Neural progenitor cell (in vitro differentiated cells): ENCODE data around the gene SEC22A. TPM values are rescaled to one million over a fixed set of nuclear protein-coding genes. Genes with fewer than 3 reads are reported as not detected.

Experiments used
- DNase-seq: peaks from one replicate; pipeline ENCODE4 v3.0.0-alpha.2; 2016; ENCODE audit warnings: low spot score
- H2AFZ ChIP-seq: fragments of 200-600 bp; sonication (generic); replicated peaks from 2 replicates; pipeline ENCODE4 v1.6.1; 2016; ENCODE audit warnings: antibody characterized with exemption
- H3F3A ChIP-seq: fragments of 200-600 bp; sonication (generic); 2 replicates; pipeline ENCODE4 v1.6.1; 2016; ENCODE audit warnings: antibody characterized with exemption, low read depth
- H3K27ac ChIP-seq: fragments of 200-600 bp; sonication (generic); 2 replicates; pipeline ENCODE4 v1.5.1; 2016; ENCODE audit warnings: mild to moderate bottlenecking
- H3K27me3 ChIP-seq: fragments of 200-600 bp; sonication (generic); 2 replicates; pipeline ENCODE4 v1.6.1; 2016; ENCODE audit warnings: mild to moderate bottlenecking, moderate library complexity
- H3K36me3 ChIP-seq: fragments of 200-600 bp; sonication (generic); 2 replicates; pipeline ENCODE4 v1.5.1; 2016
- H3K4me1 ChIP-seq: fragments of 200-600 bp; sonication (generic); 2 replicates; pipeline ENCODE4 v1.6.1; 2016; ENCODE audit warnings: mixed run types
- H3K4me2 ChIP-seq: fragments of 200-600 bp; sonication (generic); 2 replicates; pipeline ENCODE4 v1.6.1; 2016
- H3K4me3 ChIP-seq: fragments of 200-600 bp; sonication (generic); 2 replicates; pipeline ENCODE4 v1.5.1; 2016
- H3K79me2 ChIP-seq: fragments of 200-600 bp; sonication (generic); 2 replicates; pipeline ENCODE4 v1.6.1; 2016; ENCODE audit warnings: low read depth
- H3K9ac ChIP-seq: fragments of 200-600 bp; sonication (generic); 2 replicates; pipeline ENCODE4 v1.6.1; 2016
- H3K9me3 ChIP-seq: fragments of 200-600 bp; sonication (generic); 2 replicates; pipeline ENCODE4 v1.5.1; 2016; ENCODE audit warnings: low read depth
- H4K20me1 ChIP-seq: fragments of 200-600 bp; sonication (generic); 2 replicates; pipeline ENCODE4 v1.6.1; 2016; ENCODE audit warnings: low read depth
- H3K27ac Mint-ChIP-seq: 3 replicates; pipeline ENCODE4 v1.8.0; 2021; ENCODE audit warnings: mixed read lengths
- H3K27me3 Mint-ChIP-seq: 2 replicates; pipeline ENCODE4 v1.8.0; 2022; ENCODE audit warnings: low read depth, mild to moderate bottlenecking, inconsistent platforms, moderate library complexity, mixed read lengths; ENCODE audit not compliant: insufficient read depth
- H3K36me3 Mint-ChIP-seq: 3 replicates; pipeline ENCODE4 v1.8.0; 2021; ENCODE audit warnings: mixed read lengths
- H3K4me1 Mint-ChIP-seq: 3 replicates; pipeline ENCODE4 v1.8.0; 2021; ENCODE audit warnings: mixed read lengths
- H3K4me3 Mint-ChIP-seq: 3 replicates; pipeline ENCODE4 v1.8.0; 2021; ENCODE audit warnings: mild to moderate bottlenecking, moderate library complexity, mixed read lengths
- H3K9me3 Mint-ChIP-seq: 3 replicates; pipeline ENCODE4 v1.8.0; 2020; ENCODE audit warnings: mixed read lengths
- CTCF ChIP-seq: fragments of 200-600 bp; sonication (generic); IDR thresholded peaks from 2 replicates; pipeline ENCODE4 v1.5.1; 2017; ENCODE audit warnings: antibody characterized with exemption, mild to moderate bottlenecking
- EZH2 ChIP-seq: fragments of 200-600 bp; sonication (generic); IDR thresholded peaks from 2 replicates; pipeline ENCODE4 v1.6.1; 2017; ENCODE audit warnings: antibody characterized with exemption, mild to moderate bottlenecking, moderate library complexity
- EZH2phosphoT487 ChIP-seq: fragments of 200-600 bp; sonication (generic); IDR thresholded peaks from 2 replicates; pipeline ENCODE4 v1.6.1; 2017; ENCODE audit warnings: antibody characterized with exemption
- total RNA-seq: library from RNA; depleted of rRNA; stranded (reverse); fragments of >200 nt; gene quantifications from 2 replicates; pipeline ENCODE4 v1.2.3, GENCODE V29; 2015; ENCODE audit warnings: low replicate concordance

SEC22A gene
- total RNA-seq, 1 donor from 2014 or later, result 26.4 TPM

- TF ChIP-seq CTCF (no peak), EZH2phosphoT487 (no peak), EZH2 (no peak)
- Histone ChIP-seq H3F3A (no peaks in the 10 kb centered on the region), H3K9ac (no peak overlapping the region), H2AFZ (no peak overlapping the region), H3K27ac (no peak overlapping the region), H3K27me3 (no peaks in the 10 kb centered on the region), H3K9me3 (no peaks in the 10 kb centered on the region), H3K36me3 (no peaks in the 10 kb centered on the region), H3K4me3 (no peak overlapping the region), H3K79me2 (no peaks in the 10 kb centered on the region), H4K20me1 (no peaks in the 10 kb centered on the region), H3K4me2 (no peak overlapping the region), H3K4me1 (no peaks in the 10 kb centered on the region)
- H3K4me3 Mint-ChIP-seq, result no peak overlapping the region
- DNase-seq, result no peak
- no peaks in the 10 kb centered on the region for H3K9me3 Mint-ChIP-seq
- no peaks in the 10 kb centered on the region for H3K36me3 Mint-ChIP-seq
- H3K27ac Mint-ChIP-seq, result no peak overlapping the region
- peaks cover 16% of the 10 kb centered on the region for H3K27me3 Mint-ChIP-seq
- no peaks in the 10 kb centered on the region for H3K4me1 Mint-ChIP-seq
Measured at GRCh38 chr3:123295901-123296250, 94.1 kb downstream of the SEC22A start.

- H3K27ac ChIP-seq, result no peak overlapping the region
- H2AFZ ChIP-seq, result no peak overlapping the region
- no peaks in the 10 kb centered on the region for H3F3A ChIP-seq
- no peaks in the 10 kb centered on the region for H3K4me1 Mint-ChIP-seq
- H3K27ac Mint-ChIP-seq, result no peak overlapping the region
- no peak overlapping the region for H3K9ac ChIP-seq
- H3K9me3 ChIP-seq, result no peaks in the 10 kb centered on the region
- no peaks in the 10 kb centered on the region for H3K36me3 ChIP-seq
- H3K4me3 Mint-ChIP-seq, result no peak overlapping the region
- no peaks in the 10 kb centered on the region for H3K79me2 ChIP-seq
- H3K36me3 Mint-ChIP-seq, result no peaks in the 10 kb centered on the region
- H4K20me1 ChIP-seq, result no peaks in the 10 kb centered on the region
- H3K4me2 ChIP-seq, result no peak overlapping the region
- TF ChIP-seq CTCF (no peak), EZH2 (no peak), EZH2phosphoT487 (no peak)
- no peaks in the 10 kb centered on the region for H3K4me1 ChIP-seq
- H3K27me3 Mint-ChIP-seq, result peaks cover 16% of the 10 kb centered on the region
- no peaks in the 10 kb centered on the region for H3K27me3 ChIP-seq
- no peaks in the 10 kb centered on the region for H3K9me3 Mint-ChIP-seq
- H3K4me3 ChIP-seq, result no peak overlapping the region
- no peak for DNase-seq
Measured at GRCh38 chr3:123296261-123296660, 94.5 kb downstream of the SEC22A start.

- Histone ChIP-seq H3K27ac (no peak overlapping the region), H2AFZ (no peak overlapping the region), H4K20me1 (no peaks in the 10 kb centered on the region), H3F3A (no peaks in the 10 kb centered on the region), H3K36me3 (no peaks in the 10 kb centered on the region), H3K4me3 (no peak overlapping the region), H3K4me1 (no peaks in the 10 kb centered on the region), H3K79me2 (no peaks in the 10 kb centered on the region), H3K4me2 (no peak overlapping the region), H3K9ac (no peak overlapping the region), H3K9me3 (no peaks in the 10 kb centered on the region), H3K27me3 (no peaks in the 10 kb centered on the region)
- Mint-ChIP-seq H3K4me1 (no peaks in the 10 kb centered on the region), H3K27ac (no peak overlapping the region), H3K36me3 (no peaks in the 10 kb centered on the region), H3K27me3 (peaks cover 11% of the 10 kb centered on the region), H3K4me3 (no peak overlapping the region), H3K9me3 (no peaks in the 10 kb centered on the region)
- no peak for DNase-seq
- TF ChIP-seq EZH2 (no peak), CTCF (no peak), EZH2phosphoT487 (no peak)
Measured at GRCh38 chr3:123296836-123297626, 95.3 kb downstream of the SEC22A start.
